ENCODE data around the gene CDH23.

DNA sequence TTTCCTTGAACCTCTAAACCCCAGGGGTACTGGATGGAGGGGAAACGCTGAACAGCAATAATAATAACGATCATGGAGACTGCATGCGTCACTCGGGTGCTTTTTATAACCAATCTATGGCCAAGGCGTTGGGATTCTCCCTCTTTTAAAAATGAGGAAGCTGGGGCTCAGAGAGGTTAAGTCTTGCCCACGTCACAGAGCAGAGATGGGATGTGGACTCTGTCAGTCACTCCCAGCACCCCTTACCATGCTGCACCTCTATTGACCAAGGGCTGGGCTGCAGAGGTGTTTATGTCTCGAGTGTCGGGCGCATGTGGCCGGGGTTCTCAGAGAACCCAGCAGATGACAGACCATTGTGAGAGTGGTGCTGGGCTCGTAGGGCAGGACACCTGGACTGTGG is 129.9 kb downstream of the CDH23 start:
- TF ChIP-seq, protein P1, sequence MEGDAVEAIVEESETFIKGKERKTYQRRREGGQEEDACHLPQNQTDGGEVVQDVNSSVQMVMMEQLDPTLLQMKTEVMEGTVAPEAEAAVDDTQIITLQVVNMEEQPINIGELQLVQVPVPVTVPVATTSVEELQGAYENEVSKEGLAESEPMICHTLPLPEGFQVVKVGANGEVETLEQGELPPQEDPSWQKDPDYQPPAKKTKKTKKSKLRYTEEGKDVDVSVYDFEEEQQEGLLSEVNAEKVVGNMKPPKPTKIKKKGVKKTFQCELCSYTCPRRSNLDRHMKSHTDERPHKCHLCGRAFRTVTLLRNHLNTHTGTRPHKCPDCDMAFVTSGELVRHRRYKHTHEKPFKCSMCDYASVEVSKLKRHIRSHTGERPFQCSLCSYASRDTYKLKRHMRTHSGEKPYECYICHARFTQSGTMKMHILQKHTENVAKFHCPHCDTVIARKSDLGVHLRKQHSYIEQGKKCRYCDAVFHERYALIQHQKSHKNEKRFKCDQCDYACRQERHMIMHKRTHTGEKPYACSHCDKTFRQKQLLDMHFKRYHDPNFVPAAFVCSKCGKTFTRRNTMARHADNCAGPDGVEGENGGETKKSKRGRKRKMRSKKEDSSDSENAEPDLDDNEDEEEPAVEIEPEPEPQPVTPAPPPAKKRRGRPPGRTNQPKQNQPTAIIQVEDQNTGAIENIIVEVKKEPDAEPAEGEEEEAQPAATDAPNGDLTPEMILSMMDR (IDR thresholded peaks at IDR 0.05) = no peak
- TF ChIP-seq ZFX (IDR thresholded peaks at IDR 0.05; ENCODE audit: borderline replicate concordance) = no peak

Data from 22Rv1 (cell line).